ENCODE results near the gene CACNA1A.
"Not testable (repeated sequence)": the region's sequence is repeated elsewhere in the genome, so short reads cannot be mapped to it uniquely, and the experiment has no call there.

CACNA1A gene

DNA sequence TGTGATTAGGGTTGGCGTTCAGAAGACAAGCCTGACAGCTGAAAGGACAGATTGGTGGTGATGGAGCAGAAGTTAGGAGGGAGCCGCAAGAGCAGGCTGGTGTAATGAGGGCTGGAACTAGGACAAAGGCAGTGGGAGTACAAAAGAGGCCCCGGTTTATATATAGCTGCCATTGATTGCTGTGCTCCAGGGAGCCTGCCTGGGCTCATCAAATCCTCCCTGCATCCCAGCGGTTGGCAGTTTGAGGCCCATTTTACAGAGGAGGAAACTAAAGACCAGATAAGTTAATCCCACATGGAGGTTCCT is 123.7 kb downstream of the CACNA1A start:
- no peak for FAIRE-seq
- no peak for DNase-seq (ENCODE audit: insufficient read length)
- TF ChIP-seq POLR2AphosphoS5 (IDR thresholded peaks at IDR 0.05; ENCODE audit: low read depth, low read length): no peak
- no peak for TF ChIP-seq POLR2A (IDR thresholded peaks at IDR 0.05; ENCODE audit: low read depth, low read length)
- no peak for TF ChIP-seq TAF1 (IDR thresholded peaks at IDR 0.05; ENCODE audit: borderline replicate concordance, low read depth, low read length)

DNA sequence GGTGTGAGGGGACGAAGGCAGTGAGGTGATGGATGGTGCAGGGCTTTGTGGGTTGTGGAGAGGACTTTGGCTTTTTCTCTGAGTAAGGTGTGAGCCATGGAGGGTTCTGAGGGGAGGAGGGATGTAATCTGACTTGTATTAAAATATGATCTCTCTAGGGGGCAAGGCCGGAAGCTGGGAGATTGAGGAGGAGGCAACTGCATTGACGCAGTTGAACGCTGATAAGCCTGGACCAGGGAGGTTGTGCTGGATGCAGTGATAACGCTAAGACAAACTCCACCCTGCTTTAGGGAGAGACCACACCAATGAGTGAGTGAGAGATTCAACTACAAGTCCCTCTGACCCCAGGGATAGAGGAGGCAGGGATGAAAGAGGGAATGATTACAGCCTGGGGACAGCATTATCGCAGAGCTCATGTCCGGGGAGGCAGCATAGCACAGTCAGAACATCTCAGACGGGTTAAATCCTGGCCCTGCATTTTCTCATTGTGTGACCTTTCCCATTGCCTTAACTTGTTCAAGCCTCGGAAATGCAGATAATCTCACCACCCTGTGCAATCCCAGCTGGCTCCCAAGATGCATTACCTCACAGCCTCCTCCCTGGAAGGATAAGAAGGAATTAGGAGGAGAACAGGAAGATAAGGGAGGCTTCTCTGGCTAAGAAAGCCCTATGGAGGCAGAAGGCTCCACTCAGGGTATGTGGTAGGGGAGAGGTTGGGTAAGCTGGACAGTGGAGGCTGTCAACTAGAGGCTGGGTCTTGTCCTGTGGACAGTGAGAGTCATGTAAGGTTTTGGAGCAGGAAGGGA is 124.2 kb downstream of the CACNA1A start:
- FAIRE-seq (no peak), DNase-seq (ENCODE audit: insufficient read length) (no peak)
- TF ChIP-seq TAF1 (IDR thresholded peaks at IDR 0.05; ENCODE audit: borderline replicate concordance, low read depth, low read length): no peak
- no peak for TF ChIP-seq POLR2AphosphoS5 (IDR thresholded peaks at IDR 0.05; ENCODE audit: low read depth, low read length)
- no peak for TF ChIP-seq POLR2A (IDR thresholded peaks at IDR 0.05; ENCODE audit: low read depth, low read length)

DNA sequence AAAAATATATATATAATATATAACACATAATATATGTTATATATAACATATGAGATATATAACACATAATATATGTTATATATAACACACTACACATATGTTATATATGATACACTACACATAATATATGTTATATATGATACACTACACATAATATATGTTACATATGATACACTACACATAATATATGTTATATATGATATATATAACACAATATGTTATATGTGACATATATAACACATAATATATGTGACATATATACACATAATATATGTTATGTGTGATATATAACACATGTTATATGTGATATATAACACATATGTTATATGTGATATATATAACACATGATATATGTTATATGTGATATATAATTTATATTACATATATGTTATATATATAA is 129.7 kb downstream of the CACNA1A start:
- FAIRE-seq: no peak
- TF ChIP-seq POLR2A (IDR thresholded peaks at IDR 0.05; ENCODE audit: low read depth, low read length) (no peak), POLR2AphosphoS5 (IDR thresholded peaks at IDR 0.05; ENCODE audit: low read depth, low read length) (no peak), TAF1 (IDR thresholded peaks at IDR 0.05; ENCODE audit: borderline replicate concordance, low read depth, low read length) (no peak)
- no peak for DNase-seq (ENCODE audit: insufficient read length)

DNA sequence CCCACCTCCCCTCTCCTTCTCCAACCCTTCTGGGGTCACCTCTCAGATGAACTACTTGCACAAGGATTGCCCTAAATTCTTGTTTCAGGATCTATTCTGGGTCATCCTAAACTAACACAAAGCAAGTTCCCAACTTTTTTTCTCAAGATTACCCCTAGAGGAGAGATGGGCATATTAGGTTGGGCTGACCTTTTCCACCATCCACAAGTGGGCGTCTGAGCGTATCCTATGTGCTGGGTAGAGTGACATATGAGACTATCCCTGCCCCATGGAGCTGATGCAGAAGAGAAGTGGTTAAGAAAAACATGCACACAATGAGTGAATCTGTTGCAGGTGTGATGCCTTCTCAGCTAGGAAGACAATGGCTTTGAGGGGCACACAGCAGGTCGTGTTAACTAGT is 132.7 kb downstream of the CACNA1A start:
- FAIRE-seq (no peak), DNase-seq (ENCODE audit: insufficient read length) (no peak)
- TF ChIP-seq TAF1 (IDR thresholded peaks at IDR 0.05; ENCODE audit: borderline replicate concordance, low read depth, low read length): no peak
- no peak for TF ChIP-seq POLR2A (IDR thresholded peaks at IDR 0.05; ENCODE audit: low read depth, low read length)
- no peak for TF ChIP-seq POLR2AphosphoS5 (IDR thresholded peaks at IDR 0.05; ENCODE audit: low read depth, low read length)

DNA sequence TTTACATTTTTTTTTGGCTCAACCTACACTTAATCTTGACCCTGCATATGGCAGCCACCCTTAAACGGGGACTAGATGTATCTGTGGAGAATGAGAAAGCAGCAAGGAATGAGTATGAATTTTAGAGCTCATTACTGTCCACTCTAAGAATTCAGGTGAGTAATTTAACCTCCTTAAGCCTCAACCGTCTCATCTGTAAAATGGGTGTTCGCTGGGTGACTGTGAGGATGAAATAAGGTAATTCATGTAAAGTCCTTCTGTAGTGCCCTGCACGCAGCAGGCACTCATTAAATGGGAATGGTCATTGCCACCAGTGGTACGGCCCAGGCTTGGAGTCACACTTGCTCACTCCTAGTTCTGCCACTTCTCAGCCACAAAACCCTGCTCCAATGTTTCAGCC is 135.3 kb downstream of the CACNA1A start:
- DNase-seq (ENCODE audit: insufficient read length) (no peak), FAIRE-seq (no peak)
- no peak for TF ChIP-seq POLR2A (IDR thresholded peaks at IDR 0.05; ENCODE audit: low read depth, low read length)
- TF ChIP-seq POLR2AphosphoS5 (IDR thresholded peaks at IDR 0.05; ENCODE audit: low read depth, low read length): no peak
- no peak for TF ChIP-seq TAF1 (IDR thresholded peaks at IDR 0.05; ENCODE audit: borderline replicate concordance, low read depth, low read length)

GRCh38 chr19:13366529-13367143 is 139.6 kb downstream of the CACNA1A start:
- TF ChIP-seq TAF1 (IDR thresholded peaks at IDR 0.05; ENCODE audit: borderline replicate concordance, low read depth, low read length) (no peak), POLR2AphosphoS5 (IDR thresholded peaks at IDR 0.05; ENCODE audit: low read depth, low read length) (no peak), POLR2A (IDR thresholded peaks at IDR 0.05; ENCODE audit: low read depth, low read length) (no peak)
- DNase-seq (ENCODE audit: insufficient read length) (no peak), FAIRE-seq (no peak)

DNA sequence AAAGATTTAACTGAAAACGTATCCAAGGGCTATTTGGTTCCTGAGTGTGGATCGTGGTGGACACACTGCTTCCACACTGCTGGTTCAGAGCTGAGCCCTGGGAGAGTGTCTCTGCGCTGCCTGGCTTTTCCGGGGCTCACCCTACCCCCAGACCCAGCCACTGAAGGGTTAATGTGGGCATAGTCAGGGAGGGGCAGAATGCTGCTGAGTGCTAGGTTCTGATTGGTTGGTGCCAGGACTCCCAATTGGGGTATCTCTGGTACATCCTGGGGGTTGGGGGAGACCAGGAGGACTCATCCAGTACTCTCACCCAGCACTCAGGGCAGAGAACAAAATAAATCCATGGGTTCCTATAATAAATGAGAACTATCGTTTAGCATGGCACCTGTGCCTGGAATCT is 142.3 kb downstream of the CACNA1A start:
- TF ChIP-seq TAF1 (IDR thresholded peaks at IDR 0.05; ENCODE audit: borderline replicate concordance, low read depth, low read length) (no peak), POLR2A (IDR thresholded peaks at IDR 0.05; ENCODE audit: low read depth, low read length) (no peak), POLR2AphosphoS5 (IDR thresholded peaks at IDR 0.05; ENCODE audit: low read depth, low read length) (no peak)
- no peak for FAIRE-seq
- no peak for DNase-seq (ENCODE audit: insufficient read length)

DNA sequence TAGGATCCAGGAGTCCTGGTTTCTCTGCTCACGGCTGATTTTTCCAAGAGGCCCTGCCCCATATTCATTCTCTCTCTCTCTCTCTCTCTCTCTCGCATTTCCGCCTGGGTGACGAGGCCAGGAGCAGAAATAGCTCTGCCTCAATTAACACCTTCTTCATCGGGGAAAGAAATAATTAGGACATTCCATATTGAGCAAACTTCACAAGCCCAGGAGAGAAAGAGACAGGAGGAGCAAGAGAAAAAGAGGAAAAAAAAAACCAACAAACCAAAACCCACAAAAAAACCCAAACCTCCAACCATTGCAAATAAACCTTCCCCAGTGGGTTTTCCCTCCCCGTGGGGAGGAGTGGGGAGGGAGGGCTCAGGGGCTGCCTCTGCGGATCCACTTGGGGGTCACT is 143.0 kb downstream of the CACNA1A start:
- no peak for FAIRE-seq
- TF ChIP-seq POLR2A (IDR thresholded peaks at IDR 0.05; ENCODE audit: low read depth, low read length) (no peak), TAF1 (IDR thresholded peaks at IDR 0.05; ENCODE audit: borderline replicate concordance, low read depth, low read length) (no peak), POLR2AphosphoS5 (IDR thresholded peaks at IDR 0.05; ENCODE audit: low read depth, low read length) (no peak)
- no peak for DNase-seq (ENCODE audit: insufficient read length)

DNA sequence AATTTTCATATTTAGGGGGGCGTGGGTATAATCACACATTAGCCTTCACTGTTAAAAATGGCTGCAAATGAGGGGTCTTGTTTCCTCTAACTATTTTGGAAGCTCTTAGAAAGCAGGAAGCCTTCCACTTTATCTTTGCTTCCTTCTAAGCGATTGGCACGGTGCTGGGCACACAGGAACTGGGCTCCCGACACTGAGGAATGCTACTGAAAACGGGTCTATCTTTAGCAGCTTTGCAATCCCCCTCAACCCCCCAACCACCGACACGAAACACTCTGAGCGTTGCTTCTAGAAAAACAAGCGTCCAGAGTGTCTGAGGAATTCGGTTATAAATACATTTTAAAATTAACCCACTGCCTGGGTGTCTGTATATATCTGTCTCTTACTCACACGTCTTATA is 143.6 kb downstream of the CACNA1A start:
- TF ChIP-seq POLR2A (IDR thresholded peaks at IDR 0.05; ENCODE audit: low read depth, low read length) (no peak), POLR2AphosphoS5 (IDR thresholded peaks at IDR 0.05; ENCODE audit: low read depth, low read length) (no peak), TAF1 (IDR thresholded peaks at IDR 0.05; ENCODE audit: borderline replicate concordance, low read depth, low read length) (no peak)
- DNase-seq (ENCODE audit: insufficient read length): no peak
- FAIRE-seq: no peak

DNA sequence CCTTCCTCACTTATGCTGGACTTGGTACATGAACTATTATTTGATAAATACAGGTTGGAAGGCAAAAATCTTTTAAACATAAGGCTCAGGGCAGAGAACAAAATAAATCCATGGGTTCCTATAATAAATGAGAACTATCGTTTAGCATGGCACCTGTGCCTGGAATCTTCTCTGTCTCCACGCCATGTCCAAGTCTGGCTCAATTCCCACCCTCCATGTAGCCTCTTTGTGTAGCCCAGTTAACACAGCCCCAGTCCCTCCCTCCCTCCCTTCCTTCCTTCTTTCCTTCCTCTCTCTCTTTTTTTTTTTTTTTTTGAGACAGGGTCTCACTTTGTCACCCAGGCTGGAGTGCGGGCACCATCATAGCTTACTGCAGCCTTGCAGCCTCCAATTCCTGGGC is 144.6 kb downstream of the CACNA1A start:
- not testable (repeated sequence) for DNase-seq (ENCODE audit: insufficient read length); FAIRE-seq

DNA sequence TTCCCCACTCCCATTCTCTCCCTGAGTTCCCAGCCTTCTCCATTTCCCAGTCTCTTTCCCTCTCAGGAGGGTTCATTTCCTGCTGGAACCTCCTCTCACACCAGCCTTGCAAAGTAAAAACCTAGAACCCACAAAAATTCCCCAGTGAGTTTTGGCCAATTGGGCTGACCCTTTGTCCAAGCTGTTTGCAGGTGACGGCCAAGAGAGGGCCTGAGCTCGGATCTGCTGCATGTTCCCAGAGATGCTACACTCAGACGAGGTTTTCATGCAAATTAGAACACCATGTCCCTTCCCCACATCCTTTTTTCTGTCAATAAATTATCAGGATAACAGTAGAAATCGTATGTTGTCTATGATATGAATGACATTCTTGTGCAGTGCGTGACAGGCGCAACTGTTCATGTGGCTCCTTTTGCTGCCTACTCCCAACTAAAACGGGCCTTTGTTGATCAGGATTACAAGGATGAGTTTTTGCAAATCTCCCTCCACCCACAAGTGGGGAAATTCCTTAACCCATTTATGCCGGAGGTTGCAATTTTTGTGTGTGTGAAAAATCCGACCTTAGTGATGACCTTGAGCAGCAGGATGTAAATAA is 149.5 kb downstream of the CACNA1A start:
- DNase-seq (ENCODE audit: insufficient read length): no peak
- FAIRE-seq: no peak
- TF ChIP-seq POLR2A (IDR thresholded peaks at IDR 0.05; ENCODE audit: low read depth, low read length): no peak
- no peak for TF ChIP-seq TAF1 (IDR thresholded peaks at IDR 0.05; ENCODE audit: borderline replicate concordance, low read depth, low read length)
- TF ChIP-seq POLR2AphosphoS5 (IDR thresholded peaks at IDR 0.05; ENCODE audit: low read depth, low read length): no peak

DNA sequence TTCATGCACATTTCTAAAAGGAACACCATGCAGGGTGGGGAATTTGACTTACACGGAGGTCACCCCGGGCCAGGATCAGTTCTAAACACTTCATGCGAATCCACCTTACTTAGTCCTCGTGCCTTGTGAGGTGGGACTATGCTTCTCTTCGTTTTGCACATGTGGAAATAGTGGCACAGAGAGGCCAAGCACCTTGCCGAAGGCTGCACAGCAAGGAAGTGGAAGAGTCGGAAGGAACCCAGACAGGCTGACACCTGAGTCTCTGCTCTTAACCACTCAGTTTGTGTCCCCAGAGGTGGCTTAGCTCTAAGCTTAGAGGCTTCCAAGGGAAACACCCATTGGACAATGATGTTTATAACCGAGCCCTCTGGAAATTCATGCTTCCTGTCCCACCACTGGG is 150.1 kb downstream of the CACNA1A start:
- no peak for DNase-seq (ENCODE audit: insufficient read length)
- no peak for FAIRE-seq
- TF ChIP-seq POLR2A (IDR thresholded peaks at IDR 0.05; ENCODE audit: low read depth, low read length) (no peak), POLR2AphosphoS5 (IDR thresholded peaks at IDR 0.05; ENCODE audit: low read depth, low read length) (no peak), TAF1 (IDR thresholded peaks at IDR 0.05; ENCODE audit: borderline replicate concordance, low read depth, low read length) (no peak)
